Measurements from ENCODE around the gene MSRB3.

- TF ChIP-seq CTCF (IDR thresholded peaks at IDR 0.05) = no peak
- no peak for TF ChIP-seq POLR2A (IDR thresholded peaks at IDR 0.05)
These were observed 137.3 kb downstream of the MSRB3 start for GRCh38 chr12:65415826-65416225.
